GM13977 (cell line): ENCODE data around the gene CTXN2.

Source experiments
- DNase-seq: peaks from one replicate; pipeline ENCODE4 v3.0.0; 2012; ENCODE audit warnings: low spot score
- CTCF ChIP-seq: IDR thresholded peaks from 2 replicates; pipeline ENCODE4 v1.5.1; 2012; ENCODE audit warnings: mild to moderate bottlenecking, control low read depth; ENCODE audit not compliant: insufficient read depth; ENCODE audit errors: extremely low read depth, missing control alignments
- in situ Hi-C: fragments of 300-500 bp; cut with MboI; formaldehyde crosslinking; loops from one replicate; pipeline ENCODE4 v1.12.0; 2022; ENCODE audit warnings: low sequenced_read_pairs, low pct_unique_long_range_greater_than_20kb, mixed read lengths, inconsistent platforms; ENCODE audit not compliant: unreplicated experiment

CTXN2 gene

GRCh38 chr15:48202068-48202467, 10.6 kb downstream of the CTXN2 start:
- in situ Hi-C loops: no loop called here
- no peak for DNase-seq
- TF ChIP-seq CTCF: no peak

- DNase-seq: no peak
- TF ChIP-seq CTCF: no peak
- in situ Hi-C loops: no loop called here
These were observed 14.5 kb downstream of the CTXN2 start, which contains the start of gene SLC12A1 for GRCh38 chr15:48205981-48206380. Gene SLC12A1 (plus strand): TSS chr15:48206302. CDS start chr15:48207720, 1,418 bp downstream.

- DNase-seq: no peak
- in situ Hi-C loops: no loop called here
- no peak for TF ChIP-seq CTCF
These were observed 29.8 kb downstream of the CTXN2 start for GRCh38 chr15:48221261-48221660.

GRCh38 chr15:48221885-48222284, 30.4 kb downstream of the CTXN2 start:
- no peak for TF ChIP-seq CTCF
- DNase-seq: no peak
- in situ Hi-C loops: no loop called here

- in situ Hi-C loops: no loop called here
- no peak for DNase-seq
- no peak for TF ChIP-seq CTCF
These were observed 31.2 kb downstream of the CTXN2 start for GRCh38 chr15:48222627-48223026.

GRCh38 chr15:48225771-48226170, 34.3 kb downstream of the CTXN2 start:
- no peak for DNase-seq
- in situ Hi-C loops: no loop called here
- TF ChIP-seq CTCF: no peak

GRCh38 chr15:48230498-48230897, 39.0 kb downstream of the CTXN2 start:
- no peak for TF ChIP-seq CTCF
- in situ Hi-C loops: no loop called here
- no peak for DNase-seq
